ENCODE measurements around the gene PDE4A. TPM values are rescaled to one million over a fixed set of nuclear protein-coding genes. Genes with fewer than 3 reads are reported as not detected.

Gene PDE4A
- total and polyA plus RNA-seq, 10 of the 15 experiments (the other 5 are each of a cell fraction or from before 2014, with no cell fraction given) = 0.24 to 13.3 (median 4.9) TPM

GRCh38 chr19:10372690-10373089 is 47.6 kb upstream of the PDE4A start:
- Histone ChIP-seq H3K79me2 (ENCODE audit: control insufficient read depth, insufficient read depth, low read length) (no peaks in the 10 kb centered on the region; the same call in none of the 2 replicates), H3K4me3 (no peak overlapping the region), H3K9me3 (replicated peaks; ENCODE audit: control insufficient read depth, insufficient read depth, low read length) (no peaks in the 10 kb centered on the region; the same call in 2 of the 3 replicates), H4K20me1 (ENCODE audit: control insufficient read depth, insufficient read depth) (no peaks in the 10 kb centered on the region; the same call in 1 of the 2 replicates), H3K4me1 (ENCODE audit: control insufficient read depth, insufficient read depth, low read length) (peaks cover 9% of the 10 kb centered on the region), H2AFZ (ENCODE audit: control insufficient read depth, low read depth, low read length) (no peak overlapping the region), H3K36me3 (ENCODE audit: control insufficient read depth in 2 of 2, insufficient read depth in 2 of 2, low read length in 1 of 2) (peaks cover 9 to 23% of the 10 kb centered on the region in 2 experiments), H3K27ac (ENCODE audit: control insufficient read depth, insufficient read depth) (no peak overlapping the region), H3K4me2 (ENCODE audit: control insufficient read depth, insufficient read depth) (no peak overlapping the region), H3K9ac (ENCODE audit: control insufficient read depth, insufficient read depth, low read length) (no peak overlapping the region), H3K27me3 (replicated peaks in 1 of 2; ENCODE audit: control insufficient read depth in 2 of 2, insufficient read depth in 2 of 2, low read length in 1 of 2) (no peaks in the 10 kb centered on the region)
- ChIA-PET POLR2A (interaction anchor here (0.6 to 3.4 kb wide), 4 partner anchors 13 to 101 kb away, joined by 3 to 22 read pairs (median 4); partner anchors contain the start of gene ICAM1), RAD21 (ENCODE audit: unreplicated experiment) (interaction anchor here (0.5 to 2.8 kb wide), 4 partner anchors 8 to 101 kb away, joined by 3 to 13 read pairs (median 4); partner anchors contain the start of genes ICAM1 and TYK2), CTCF (interaction anchor here (1.2 to 2.0 kb wide), 3 partner anchors 16 to 114 kb away, joined by 4 to 7 read pairs (median 6); no protein-coding TSS in a partner anchor), SMC1A (ENCODE audit: uncharacterized antibody, unreplicated experiment) (interaction anchor here (0.7 to 1.7 kb wide), 3 partner anchors 9 to 102 kb away, joined by 3 to 5 read pairs (median 5); partner anchors contain the start of gene ICAM1)
- DNase-seq (ENCODE audit: low read depth, low spot score) = no peak
- no peak for TF ChIP-seq YBX1 (IDR thresholded peaks at IDR 0.05)
- no peak for TF ChIP-seq EGR1 (IDR thresholded peaks at IDR 0.05; ENCODE audit: borderline replicate concordance in 1 of 2, low read depth in 2 of 2, low read length in 2 of 2)
- no peak for TF ChIP-seq IKZF2 (IDR thresholded peaks at IDR 0.05)
- no peak for TF ChIP-seq REST (IDR thresholded peaks at IDR 0.05; ENCODE audit: low read depth, low read length)
- TF ChIP-seq PML (IDR thresholded peaks at IDR 0.05; ENCODE audit: low read length) = no peak
- TF ChIP-seq SUZ12 (IDR thresholded peaks at IDR 0.05; ENCODE audit: unreplicated experiment) = no peak
- TF ChIP-seq, protein P1, sequence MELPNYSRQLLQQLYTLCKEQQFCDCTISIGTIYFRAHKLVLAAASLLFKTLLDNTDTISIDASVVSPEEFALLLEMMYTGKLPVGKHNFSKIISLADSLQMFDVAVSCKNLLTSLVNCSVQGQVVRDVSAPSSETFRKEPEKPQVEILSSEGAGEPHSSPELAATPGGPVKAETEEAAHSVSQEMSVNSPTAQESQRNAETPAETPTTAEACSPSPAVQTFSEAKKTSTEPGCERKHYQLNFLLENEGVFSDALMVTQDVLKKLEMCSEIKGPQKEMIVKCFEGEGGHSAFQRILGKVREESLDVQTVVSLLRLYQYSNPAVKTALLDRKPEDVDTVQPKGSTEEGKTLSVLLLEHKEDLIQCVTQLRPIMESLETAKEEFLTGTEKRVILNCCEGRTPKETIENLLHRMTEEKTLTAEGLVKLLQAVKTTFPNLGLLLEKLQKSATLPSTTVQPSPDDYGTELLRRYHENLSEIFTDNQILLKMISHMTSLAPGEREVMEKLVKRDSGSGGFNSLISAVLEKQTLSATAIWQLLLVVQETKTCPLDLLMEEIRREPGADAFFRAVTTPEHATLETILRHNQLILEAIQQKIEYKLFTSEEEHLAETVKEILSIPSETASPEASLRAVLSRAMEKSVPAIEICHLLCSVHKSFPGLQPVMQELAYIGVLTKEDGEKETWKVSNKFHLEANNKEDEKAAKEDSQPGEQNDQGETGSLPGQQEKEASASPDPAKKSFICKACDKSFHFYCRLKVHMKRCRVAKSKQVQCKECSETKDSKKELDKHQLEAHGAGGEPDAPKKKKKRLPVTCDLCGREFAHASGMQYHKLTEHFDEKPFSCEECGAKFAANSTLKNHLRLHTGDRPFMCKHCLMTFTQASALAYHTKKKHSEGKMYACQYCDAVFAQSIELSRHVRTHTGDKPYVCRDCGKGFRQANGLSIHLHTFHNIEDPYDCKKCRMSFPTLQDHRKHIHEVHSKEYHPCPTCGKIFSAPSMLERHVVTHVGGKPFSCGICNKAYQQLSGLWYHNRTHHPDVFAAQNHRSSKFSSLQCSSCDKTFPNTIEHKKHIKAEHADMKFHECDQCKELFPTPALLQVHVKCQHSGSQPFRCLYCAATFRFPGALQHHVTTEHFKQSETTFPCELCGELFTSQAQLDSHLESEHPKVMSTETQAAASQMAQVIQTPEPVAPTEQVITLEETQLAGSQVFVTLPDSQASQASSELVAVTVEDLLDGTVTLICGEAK (IDR thresholded peaks at IDR 0.05; ENCODE audit: borderline replicate concordance) = no peak
- no peak for TF ChIP-seq BRCA1 (IDR thresholded peaks at IDR 0.05; ENCODE audit: low read depth, low read length)
- 99% methylated on average over 3 of the region's 3 CpGs for WGBS (ENCODE audit: insufficient coverage, insufficient replicate concordance, low lambda C conversion rate, missing lambda C conversion rate)
- intact Hi-C loops (cut with micrococcal nuclease; ENCODE audit: unreplicated experiment) (no loop called here), in situ Hi-C loops (cut with MboI) (no loop called here)
- ATAC-seq = no peak
- no peak for FAIRE-seq
- no TSS peak for BruUV-seq (replicated peaks)

All from GM12878 (cell line).